ENCODE data around the gene TTC32.
"Not testable (repeated sequence)": the region's sequence is repeated elsewhere in the genome, so short reads cannot be mapped to it uniquely, and the experiment has no call there.

TTC32 gene

DNA sequence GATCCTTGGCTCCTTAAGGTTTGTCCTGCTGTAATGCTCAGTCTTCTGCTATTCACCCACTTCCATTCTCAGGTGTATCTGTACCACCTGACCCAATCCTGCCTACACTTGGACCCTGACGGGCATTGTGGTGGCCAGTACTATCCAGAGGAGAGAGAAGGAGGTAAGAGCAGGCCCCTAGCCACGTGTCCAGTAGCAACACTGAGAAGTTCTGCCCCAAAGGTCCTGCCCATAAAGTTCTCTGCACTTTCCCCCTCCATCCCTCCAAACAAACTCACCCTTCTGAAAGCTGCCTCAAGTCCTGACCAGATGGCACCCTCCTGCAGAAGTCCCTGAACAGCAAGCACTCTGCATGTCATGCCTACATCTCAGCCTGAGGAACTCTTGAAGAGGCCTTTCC, 18.3 kb downstream of the TTC32 start:
- DNase-seq, result no peak
- ChIA-PET CTCF (no interaction called here), POLR2A (no interaction called here)
- H3K27ac ChIP-seq (ENCODE audit: insufficient read depth in 1 of 2, low read depth in 1 of 2, low read length in 2 of 2, poor library complexity in 1 of 2, severe bottlenecking in 2 of 2), result no peak overlapping the region
- H3K36me3 ChIP-seq (ENCODE audit: control insufficient read depth in 4 of 4, insufficient read depth in 4 of 4, low read length in 3 of 4), result no peaks in the 10 kb centered on the region
- no peak overlapping the region for H3K4me3 ChIP-seq (ENCODE audit: control insufficient read depth in 1 of 7, extremely low read depth in 1 of 7, insufficient read depth in 4 of 7, low read depth in 2 of 7, low read length in 6 of 7)
- H3K27me3 ChIP-seq (replicated peaks in 2 of 5; ENCODE audit: control insufficient read depth in 4 of 5, insufficient read depth in 5 of 5, low read length in 4 of 5), result no peaks in the 10 kb centered on the region
- no CpG with 5 or more reads among the region's 2 CpGs for WGBS (ENCODE audit: insufficient coverage)
- peaks cover 0 to 2% (median 0%) of the 10 kb centered on the region in 4 experiments for H3K4me1 ChIP-seq (ENCODE audit: control extremely low read depth in 1 of 4, control insufficient read depth in 4 of 4, insufficient read depth in 4 of 4, low read length in 3 of 4)
- H3K9me3 ChIP-seq (ENCODE audit: control extremely low read depth in 1 of 5, control insufficient read depth in 4 of 5, insufficient read depth in 2 of 5, low read depth in 1 of 5, low read length in 4 of 5), result no peaks in the 10 kb centered on the region

DNA sequence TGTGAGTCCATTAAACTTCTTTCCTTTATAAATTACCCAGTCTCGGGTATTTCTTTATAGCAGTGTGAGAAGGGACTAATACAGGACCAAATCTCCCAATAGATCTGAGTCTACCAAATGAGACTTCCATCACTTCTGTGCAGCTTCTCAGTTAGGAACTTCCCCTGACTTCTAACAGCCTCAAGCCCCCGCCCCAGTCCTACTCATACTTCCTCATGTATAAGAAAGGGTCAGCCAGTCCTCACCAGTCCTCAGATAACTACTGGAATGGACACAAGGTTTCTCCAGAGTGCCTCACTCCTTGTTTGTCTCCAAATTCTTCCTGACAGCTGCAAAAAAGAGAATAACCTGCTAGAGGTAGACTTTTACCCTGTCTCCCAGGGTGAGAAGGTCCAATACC, 19.5 kb downstream of the TTC32 start:
- H3K27me3 ChIP-seq (replicated peaks in 2 of 5; ENCODE audit: control insufficient read depth in 4 of 5, insufficient read depth in 5 of 5, low read length in 4 of 5), result no peaks in the 10 kb centered on the region
- 100% methylated on average over 1 of the region's 2 CpGs for WGBS (ENCODE audit: insufficient coverage)
- H3K27ac ChIP-seq (ENCODE audit: insufficient read depth in 1 of 2, low read depth in 1 of 2, low read length in 2 of 2, poor library complexity in 1 of 2, severe bottlenecking in 2 of 2), result no peak overlapping the region
- H3K4me3 ChIP-seq (ENCODE audit: control insufficient read depth in 1 of 7, extremely low read depth in 1 of 7, insufficient read depth in 4 of 7, low read depth in 2 of 7, low read length in 6 of 7), result no peak overlapping the region
- POLR2A ChIA-PET, result interaction anchor here (0.6 kb wide), 1 partner anchor 108 kb away, joined by 3 read pairs; no protein-coding TSS in a partner anchor
- no peaks in the 10 kb centered on the region for H3K9me3 ChIP-seq (ENCODE audit: control extremely low read depth in 1 of 5, control insufficient read depth in 4 of 5, insufficient read depth in 2 of 5, low read depth in 1 of 5, low read length in 4 of 5)
- H3K4me1 ChIP-seq (ENCODE audit: control extremely low read depth in 1 of 4, control insufficient read depth in 4 of 4, insufficient read depth in 4 of 4, low read length in 3 of 4), result no peaks in the 10 kb centered on the region
- CTCF ChIA-PET, result interaction anchor here (1.1 kb wide), 1 partner anchor 36 kb away, joined by 3 read pairs; no protein-coding TSS in a partner anchor
- no peak for DNase-seq
- H3K36me3 ChIP-seq (ENCODE audit: control insufficient read depth in 4 of 4, insufficient read depth in 4 of 4, low read length in 3 of 4), result no peaks in the 10 kb centered on the region

DNA sequence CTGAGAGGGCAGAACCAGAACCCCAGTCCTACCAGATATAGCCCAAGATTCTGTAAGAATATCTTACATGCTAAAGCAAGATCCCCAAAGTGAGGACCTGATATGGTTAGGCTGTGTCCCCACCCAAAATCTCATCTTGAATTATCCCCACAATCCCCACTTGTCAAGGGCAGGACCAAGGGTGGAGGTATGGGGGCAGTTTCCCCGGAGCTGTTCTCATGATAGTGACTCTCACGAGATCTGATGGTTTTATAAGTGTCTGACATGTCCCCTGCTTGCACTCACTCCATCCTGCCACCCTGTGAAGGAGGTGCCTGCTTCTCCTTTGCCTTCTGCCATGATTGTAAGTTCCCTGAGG, 19.9 kb downstream of the TTC32 start:
- H3K9me3 ChIP-seq (ENCODE audit: control extremely low read depth in 1 of 5, control insufficient read depth in 4 of 5, insufficient read depth in 2 of 5, low read depth in 1 of 5, low read length in 4 of 5), result no peaks in the 10 kb centered on the region
- no peak for DNase-seq
- WGBS (ENCODE audit: insufficient coverage), result no CpG with 5 or more reads among the region's 2 CpGs
- ChIA-PET CTCF (interaction anchor here (1.0 to 1.1 kb wide), 2 partner anchors 10 to 36 kb away, joined by 3 read pairs; no protein-coding TSS in a partner anchor), POLR2A (interaction anchor here (0.6 kb wide), 1 partner anchor 107 kb away, joined by 3 read pairs; no protein-coding TSS in a partner anchor)
- no peaks in the 10 kb centered on the region for H3K27me3 ChIP-seq (replicated peaks in 2 of 5; ENCODE audit: control insufficient read depth in 4 of 5, insufficient read depth in 5 of 5, low read length in 4 of 5)
- H3K4me1 ChIP-seq (ENCODE audit: control extremely low read depth in 1 of 4, control insufficient read depth in 4 of 4, insufficient read depth in 4 of 4, low read length in 3 of 4), result no peaks in the 10 kb centered on the region
- H3K27ac ChIP-seq (ENCODE audit: insufficient read depth in 1 of 2, low read depth in 1 of 2, low read length in 2 of 2, poor library complexity in 1 of 2, severe bottlenecking in 2 of 2), result no peak overlapping the region
- H3K36me3 ChIP-seq (ENCODE audit: control insufficient read depth in 4 of 4, insufficient read depth in 4 of 4, low read length in 3 of 4), result no peaks in the 10 kb centered on the region
- H3K4me3 ChIP-seq (ENCODE audit: control insufficient read depth in 1 of 7, extremely low read depth in 1 of 7, insufficient read depth in 4 of 7, low read depth in 2 of 7, low read length in 6 of 7), result no peak overlapping the region

DNA sequence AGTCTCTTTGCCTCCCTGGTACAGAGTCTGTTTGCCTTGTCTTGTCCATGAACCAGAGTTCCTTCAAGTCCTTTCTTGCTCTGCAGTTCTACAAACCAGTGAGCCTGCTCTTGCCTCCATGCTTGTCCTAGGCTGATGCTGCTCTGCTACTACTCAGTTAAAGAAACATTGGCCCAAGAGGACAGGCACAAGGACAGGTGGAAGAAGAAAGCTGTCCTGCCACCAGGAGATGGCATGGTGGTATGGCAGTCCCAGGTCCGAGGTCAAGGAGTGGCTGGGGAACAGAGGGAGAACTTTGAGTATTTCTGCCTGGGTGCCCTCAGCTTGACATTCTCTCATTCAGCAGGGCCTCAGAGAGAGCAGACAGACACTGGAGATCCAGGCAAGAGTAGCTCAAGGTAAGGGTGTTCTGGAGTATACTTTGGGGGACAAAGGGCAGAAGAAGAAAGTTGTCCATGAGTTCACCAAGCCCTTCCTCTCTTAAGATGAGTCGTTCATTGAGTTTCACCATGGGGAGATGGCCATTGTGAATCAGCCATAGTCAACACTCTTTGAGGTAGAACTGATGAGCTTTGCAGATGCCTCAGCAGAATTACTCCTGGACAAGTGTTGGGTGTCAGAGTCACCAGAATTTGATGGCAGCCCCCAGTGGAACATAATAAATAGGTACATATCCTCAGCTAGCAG, 20.4 kb downstream of the TTC32 start:
- Histone ChIP-seq H3K27me3 (replicated peaks in 2 of 5; ENCODE audit: control insufficient read depth in 4 of 5, insufficient read depth in 5 of 5, low read length in 4 of 5) (no peaks in the 10 kb centered on the region), H3K36me3 (ENCODE audit: control insufficient read depth in 4 of 4, insufficient read depth in 4 of 4, low read length in 3 of 4) (no peaks in the 10 kb centered on the region), H3K27ac (ENCODE audit: insufficient read depth in 1 of 2, low read depth in 1 of 2, low read length in 2 of 2, poor library complexity in 1 of 2, severe bottlenecking in 2 of 2) (no peak overlapping the region), H3K9me3 (ENCODE audit: control extremely low read depth in 1 of 5, control insufficient read depth in 4 of 5, insufficient read depth in 2 of 5, low read depth in 1 of 5, low read length in 4 of 5) (no peaks in the 10 kb centered on the region), H3K4me3 (ENCODE audit: control insufficient read depth in 1 of 7, extremely low read depth in 1 of 7, insufficient read depth in 4 of 7, low read depth in 2 of 7, low read length in 6 of 7) (no peak overlapping the region), H3K4me1 (ENCODE audit: control extremely low read depth in 1 of 4, control insufficient read depth in 4 of 4, insufficient read depth in 4 of 4, low read length in 3 of 4) (no peaks in the 10 kb centered on the region)
- CTCF ChIA-PET, result interaction anchor here (1.0 to 1.1 kb wide), 2 partner anchors 9 to 35 kb away, joined by 3 read pairs; no protein-coding TSS in a partner anchor
- no peak for DNase-seq
- WGBS (ENCODE audit: insufficient coverage), result 100% methylated on average over 2 of the region's 2 CpGs
- POLR2A ChIA-PET, result no interaction called here

DNA sequence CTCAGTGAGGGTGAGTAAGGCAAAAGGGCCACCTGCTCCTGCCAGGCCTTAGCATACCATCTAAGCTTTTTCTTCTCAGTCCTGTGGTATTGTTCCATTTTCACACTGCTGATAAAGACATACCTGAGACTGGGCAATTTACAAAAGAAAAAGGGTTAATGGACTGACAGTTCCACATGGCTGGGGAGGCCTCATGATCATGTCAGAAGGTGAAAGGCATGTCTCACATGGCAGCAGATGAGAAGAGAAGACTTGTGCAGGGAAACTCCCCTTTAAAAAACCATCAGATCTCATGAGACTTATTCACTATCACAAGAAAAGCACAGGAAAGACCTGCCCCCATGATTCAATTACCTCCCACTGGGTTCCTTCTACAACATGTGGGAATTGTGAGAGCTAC, 21.6 kb downstream of the TTC32 start:
- CTCF ChIA-PET, result interaction anchor here (0.6 kb wide), 1 partner anchor 437 kb away, joined by 3 read pairs; no protein-coding TSS in a partner anchor
- H3K36me3 ChIP-seq (ENCODE audit: control insufficient read depth in 4 of 4, insufficient read depth in 4 of 4, low read length in 3 of 4); H3K27me3 ChIP-seq (replicated peaks in 2 of 5; ENCODE audit: control insufficient read depth in 4 of 5, insufficient read depth in 5 of 5, low read length in 4 of 5); H3K4me3 ChIP-seq (ENCODE audit: control insufficient read depth in 1 of 7, extremely low read depth in 1 of 7, insufficient read depth in 4 of 7, low read depth in 2 of 7, low read length in 6 of 7); H3K27ac ChIP-seq (ENCODE audit: insufficient read depth in 1 of 2, low read depth in 1 of 2, low read length in 2 of 2, poor library complexity in 1 of 2, severe bottlenecking in 2 of 2); DNase-seq; H3K4me1 ChIP-seq (ENCODE audit: control extremely low read depth in 1 of 4, control insufficient read depth in 4 of 4, insufficient read depth in 4 of 4, low read length in 3 of 4); H3K9me3 ChIP-seq (ENCODE audit: control extremely low read depth in 1 of 5, control insufficient read depth in 4 of 5, insufficient read depth in 2 of 5, low read depth in 1 of 5, low read length in 4 of 5); POLR2A ChIA-PET: not testable (repeated sequence)

DNA sequence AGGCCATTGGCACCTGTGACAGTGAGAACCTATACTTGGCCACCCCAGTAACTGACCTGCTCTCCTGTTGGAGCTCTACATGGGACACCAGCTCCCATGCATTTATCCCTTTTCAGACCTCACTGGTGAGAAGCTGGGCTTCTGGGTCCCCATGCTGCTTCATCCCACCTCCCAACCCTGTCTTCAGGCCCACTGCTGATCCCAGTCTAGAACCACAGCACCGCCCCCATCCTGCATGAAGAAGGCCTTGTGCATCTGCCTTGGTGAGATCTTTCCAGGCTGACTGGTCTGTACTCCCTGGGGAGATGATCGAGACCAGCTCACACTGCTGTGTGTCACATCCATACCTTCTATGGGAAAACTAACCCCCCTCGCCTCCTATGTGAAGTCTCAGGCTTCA, 22.7 kb downstream of the TTC32 start:
- no peaks in the 10 kb centered on the region for H3K9me3 ChIP-seq (ENCODE audit: control extremely low read depth in 1 of 5, control insufficient read depth in 4 of 5, insufficient read depth in 2 of 5, low read depth in 1 of 5, low read length in 4 of 5)
- no peaks in the 10 kb centered on the region for H3K27me3 ChIP-seq (replicated peaks in 2 of 5; ENCODE audit: control insufficient read depth in 4 of 5, insufficient read depth in 5 of 5, low read length in 4 of 5)
- no peaks in the 10 kb centered on the region for H3K4me1 ChIP-seq (ENCODE audit: control extremely low read depth in 1 of 4, control insufficient read depth in 4 of 4, insufficient read depth in 4 of 4, low read length in 3 of 4)
- H3K36me3 ChIP-seq (ENCODE audit: control insufficient read depth in 4 of 4, insufficient read depth in 4 of 4, low read length in 3 of 4), result peaks cover 0 to 4% (median 0%) of the 10 kb centered on the region in 4 experiments
- no peak overlapping the region for H3K4me3 ChIP-seq (ENCODE audit: control insufficient read depth in 1 of 7, extremely low read depth in 1 of 7, insufficient read depth in 4 of 7, low read depth in 2 of 7, low read length in 6 of 7)
- H3K27ac ChIP-seq (ENCODE audit: insufficient read depth in 1 of 2, low read depth in 1 of 2, low read length in 2 of 2, poor library complexity in 1 of 2, severe bottlenecking in 2 of 2), result no peak overlapping the region
- CTCF ChIA-PET, result no interaction called here
- POLR2A ChIA-PET, result no interaction called here
- whole genome bisulfite sequencing (ENCODE audit: insufficient coverage), result 100% methylated on average over 3 of the region's 3 CpGs
- no peak for DNase-seq

DNA sequence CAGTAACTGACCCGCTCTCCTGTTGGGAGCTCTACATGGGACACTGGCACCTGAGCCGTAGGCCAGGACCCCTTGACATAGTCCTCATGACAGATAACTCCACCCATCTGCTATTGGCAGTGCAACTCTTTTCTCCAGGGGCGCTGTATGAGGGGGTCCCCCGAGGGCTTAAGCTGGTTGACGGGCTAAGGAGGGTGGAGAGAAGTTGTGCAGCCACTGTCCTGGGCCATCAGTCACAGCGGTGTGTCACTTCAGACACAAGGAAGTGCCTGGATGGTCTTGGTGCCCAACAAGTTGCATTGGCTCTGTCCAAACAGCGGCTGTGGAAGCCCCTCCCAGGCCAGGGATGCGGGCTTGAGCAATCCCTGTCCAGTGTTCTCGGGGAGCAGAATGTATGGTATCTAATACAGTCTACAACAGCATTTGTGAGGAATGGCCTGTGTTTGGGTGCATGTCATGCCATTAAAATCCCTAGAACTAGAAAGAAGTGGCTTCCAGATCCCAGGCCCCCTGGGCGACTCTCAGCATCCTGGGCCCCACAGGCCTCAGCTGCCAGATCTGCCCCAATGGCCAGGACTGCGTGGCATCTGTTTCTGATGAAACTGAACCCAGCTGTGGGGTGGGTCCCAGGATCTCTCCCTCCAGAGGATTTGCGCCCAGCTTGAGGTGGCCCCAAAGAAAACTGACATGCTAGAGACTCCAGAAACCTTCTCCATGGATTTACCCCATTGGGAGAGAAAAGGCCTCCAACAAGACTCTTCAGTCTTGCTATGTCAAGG, 23.3 kb downstream of the TTC32 start:
- ChIA-PET POLR2A (no interaction called here), CTCF (no interaction called here)
- DNase-seq, result no peak
- no peak overlapping the region for H3K4me3 ChIP-seq (ENCODE audit: control insufficient read depth in 1 of 7, extremely low read depth in 1 of 7, insufficient read depth in 4 of 7, low read depth in 2 of 7, low read length in 6 of 7)
- H3K4me1 ChIP-seq (ENCODE audit: control extremely low read depth in 1 of 4, control insufficient read depth in 4 of 4, insufficient read depth in 4 of 4, low read length in 3 of 4), result no peaks in the 10 kb centered on the region
- 94% methylated on average over 9 of the region's 12 CpGs for WGBS (ENCODE audit: insufficient coverage)
- H3K27ac ChIP-seq (ENCODE audit: insufficient read depth in 1 of 2, low read depth in 1 of 2, low read length in 2 of 2, poor library complexity in 1 of 2, severe bottlenecking in 2 of 2), result no peak overlapping the region
- H3K9me3 ChIP-seq (ENCODE audit: control extremely low read depth in 1 of 5, control insufficient read depth in 4 of 5, insufficient read depth in 2 of 5, low read depth in 1 of 5, low read length in 4 of 5), result no peaks in the 10 kb centered on the region
- H3K36me3 ChIP-seq (ENCODE audit: control insufficient read depth in 4 of 4, insufficient read depth in 4 of 4, low read length in 3 of 4), result peaks cover 0 to 4% (median 0%) of the 10 kb centered on the region in 4 experiments
- H3K27me3 ChIP-seq (replicated peaks in 2 of 5; ENCODE audit: control insufficient read depth in 4 of 5, insufficient read depth in 5 of 5, low read length in 4 of 5), result no peaks in the 10 kb centered on the region
